Effector memory CD4-positive, alpha-beta T cell (primary cell): Measurements from ENCODE around the gene RAB31.

Source experiments
- DNase-seq, 3 donors: peaks; one replicate each; pipeline ENCODE4 v3.0.0-alpha.2; 2020
- H3K27ac ChIP-seq: 2 replicates; pipeline ENCODE4 v1.7.0; 2013; ENCODE audit warnings: mild to moderate bottlenecking, low read length, moderate library complexity; ENCODE audit not compliant: insufficient read depth, poor library complexity, severe bottlenecking
- H3K27me3 ChIP-seq: replicated peaks from 2 replicates; pipeline ENCODE4 v1.7.0; 2013; ENCODE audit warnings: mild to moderate bottlenecking, low read length; ENCODE audit not compliant: insufficient read depth, control insufficient read depth, poor library complexity, severe bottlenecking
- H3K36me3 ChIP-seq: 2 replicates; pipeline ENCODE4 v1.7.0; 2013; ENCODE audit warnings: mild to moderate bottlenecking, low read length, moderate library complexity; ENCODE audit not compliant: control insufficient read depth, insufficient read depth
- H3K4me1 ChIP-seq: 2 replicates; pipeline ENCODE4 v1.7.0; 2013; ENCODE audit warnings: low read length, mild to moderate bottlenecking; ENCODE audit not compliant: control insufficient read depth, insufficient read depth, poor library complexity, severe bottlenecking
- H3K4me3 ChIP-seq: 2 replicates; pipeline ENCODE4 v1.7.0; 2013; ENCODE audit warnings: low read length, low read depth, mild to moderate bottlenecking; ENCODE audit not compliant: insufficient read depth, poor library complexity, severe bottlenecking
- H3K9me3 ChIP-seq: 2 replicates; pipeline ENCODE4 v1.7.0; 2013; ENCODE audit warnings: mild to moderate bottlenecking, low read length, moderate library complexity; ENCODE audit not compliant: control insufficient read depth

RAB31 gene

DNA sequence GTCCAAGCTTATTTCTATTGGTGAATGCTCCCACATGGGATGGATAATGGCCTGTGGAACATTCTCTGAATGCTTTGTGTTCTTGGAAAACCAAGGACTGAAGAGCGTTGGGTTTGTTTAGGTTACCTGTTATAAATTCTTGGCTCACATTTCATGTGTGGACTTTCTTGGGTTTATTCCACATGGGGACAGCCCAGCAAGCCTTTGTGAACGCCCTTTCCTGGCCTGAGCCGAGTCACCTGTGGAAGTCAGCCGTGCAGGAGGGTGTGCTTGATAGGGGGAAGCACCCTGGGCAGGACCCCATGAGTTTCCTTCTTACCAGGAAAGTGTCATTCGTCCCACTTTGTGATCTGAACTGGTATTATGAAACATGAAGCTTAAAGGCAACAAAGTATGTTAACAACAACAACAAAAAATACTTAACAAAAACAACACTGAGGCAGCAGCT lies 4.1 kb downstream of the RAB31 start:
- Histone ChIP-seq H3K9me3 (no peaks in the 10 kb centered on the region), H3K4me1 (peaks cover 8% of the 10 kb centered on the region), H3K4me3 (no peak overlapping the region), H3K27me3 (peaks cover 15% of the 10 kb centered on the region), H3K36me3 (no peaks in the 10 kb centered on the region), H3K27ac (no peak overlapping the region)
- DNase-seq = no peak

DNA sequence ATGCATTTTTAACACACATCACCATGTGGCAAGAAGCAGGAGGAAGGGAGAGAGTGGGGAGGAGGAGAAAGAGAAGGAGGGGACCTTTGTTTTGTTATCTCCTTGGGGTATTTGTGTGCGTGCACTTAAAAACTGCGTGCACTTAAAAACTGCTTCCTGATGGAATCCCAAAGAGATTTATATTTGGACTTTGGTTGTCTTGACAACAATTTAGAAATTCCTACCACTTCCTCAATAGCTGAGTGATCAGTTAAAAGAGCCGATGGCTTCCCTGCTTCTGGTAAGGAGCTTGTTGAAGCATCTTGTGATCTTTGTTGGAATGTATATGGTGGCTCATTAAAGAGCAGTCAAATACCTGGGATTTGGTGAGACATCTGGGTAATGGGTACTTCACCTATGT lies 4.5 kb downstream of the RAB31 start:
- no peak overlapping the region for H3K4me3 ChIP-seq
- peaks cover 8% of the 10 kb centered on the region for H3K4me1 ChIP-seq
- H3K27ac ChIP-seq = no peak overlapping the region
- no peak for DNase-seq
- peaks cover 19% of the 10 kb centered on the region for H3K27me3 ChIP-seq
- H3K36me3 ChIP-seq = no peaks in the 10 kb centered on the region
- H3K9me3 ChIP-seq = no peaks in the 10 kb centered on the region

DNA sequence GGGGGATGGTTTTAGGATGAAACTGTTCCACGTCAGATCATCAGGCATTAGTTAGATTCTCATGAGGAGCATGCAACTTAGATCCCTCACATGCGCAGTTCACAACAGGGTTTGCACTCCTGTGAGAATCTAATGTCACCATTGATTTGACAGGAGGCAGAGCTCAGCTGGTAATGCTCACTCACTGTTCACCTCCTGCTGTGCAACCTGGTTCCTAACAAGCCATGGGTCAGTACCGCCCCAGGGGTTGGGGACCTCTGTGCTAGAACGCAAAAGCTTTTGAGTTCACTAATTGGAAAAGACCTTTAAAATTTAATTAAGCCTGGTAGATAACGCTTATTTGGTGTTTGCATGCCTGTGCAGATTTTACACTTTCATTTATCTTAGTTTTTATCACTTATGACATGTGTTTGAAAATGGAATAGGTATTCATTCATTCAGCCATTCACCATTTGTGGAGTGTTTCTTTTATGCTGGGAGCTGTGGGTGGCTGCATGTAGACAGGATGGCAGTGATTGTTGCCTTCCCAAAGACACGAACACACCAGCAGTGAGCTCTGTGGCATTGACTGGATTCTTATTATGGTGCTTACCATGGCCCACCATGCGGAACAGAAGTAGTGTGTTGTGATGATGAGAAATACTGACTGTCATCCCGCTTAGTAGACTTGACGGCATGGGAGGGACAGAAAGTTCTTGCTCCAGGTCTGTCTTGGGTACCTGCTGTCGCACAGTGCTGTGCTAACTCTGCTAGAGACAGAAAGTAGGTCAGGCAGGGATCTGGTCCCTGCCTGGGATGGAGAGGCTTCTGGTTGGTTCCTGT lies 6.4 kb downstream of the RAB31 start:
- H3K4me3 ChIP-seq = no peak overlapping the region
- no peaks in the 10 kb centered on the region for H3K4me1 ChIP-seq
- no peak for DNase-seq

DNA sequence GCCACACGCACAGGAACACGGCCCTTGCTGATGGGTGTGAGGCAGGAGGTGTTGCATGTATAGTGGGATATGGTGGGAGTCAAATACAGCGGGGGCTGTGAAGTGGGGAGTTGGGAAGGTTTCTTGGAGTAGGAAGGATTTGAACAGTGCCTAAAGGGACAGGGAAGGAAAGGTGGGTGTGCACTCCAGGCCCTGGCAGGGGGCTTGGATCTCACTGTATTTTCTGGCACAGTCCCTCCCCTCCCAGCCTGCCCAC lies 6.9 kb downstream of the RAB31 start:
- Histone ChIP-seq H3K9me3 (no peaks in the 10 kb centered on the region), H3K36me3 (no peaks in the 10 kb centered on the region), H3K4me1 (no peaks in the 10 kb centered on the region), H3K27me3 (peaks cover 8% of the 10 kb centered on the region), H3K4me3 (no peak overlapping the region), H3K27ac (no peak overlapping the region)
- DNase-seq = no peak

More for the DNA sequence above, 6.4 kb downstream of the RAB31 start:
- Histone ChIP-seq H3K27ac (no peak overlapping the region), H3K9me3 (no peaks in the 10 kb centered on the region), H3K36me3 (no peaks in the 10 kb centered on the region), H3K27me3 (peaks cover 13% of the 10 kb centered on the region)

DNA sequence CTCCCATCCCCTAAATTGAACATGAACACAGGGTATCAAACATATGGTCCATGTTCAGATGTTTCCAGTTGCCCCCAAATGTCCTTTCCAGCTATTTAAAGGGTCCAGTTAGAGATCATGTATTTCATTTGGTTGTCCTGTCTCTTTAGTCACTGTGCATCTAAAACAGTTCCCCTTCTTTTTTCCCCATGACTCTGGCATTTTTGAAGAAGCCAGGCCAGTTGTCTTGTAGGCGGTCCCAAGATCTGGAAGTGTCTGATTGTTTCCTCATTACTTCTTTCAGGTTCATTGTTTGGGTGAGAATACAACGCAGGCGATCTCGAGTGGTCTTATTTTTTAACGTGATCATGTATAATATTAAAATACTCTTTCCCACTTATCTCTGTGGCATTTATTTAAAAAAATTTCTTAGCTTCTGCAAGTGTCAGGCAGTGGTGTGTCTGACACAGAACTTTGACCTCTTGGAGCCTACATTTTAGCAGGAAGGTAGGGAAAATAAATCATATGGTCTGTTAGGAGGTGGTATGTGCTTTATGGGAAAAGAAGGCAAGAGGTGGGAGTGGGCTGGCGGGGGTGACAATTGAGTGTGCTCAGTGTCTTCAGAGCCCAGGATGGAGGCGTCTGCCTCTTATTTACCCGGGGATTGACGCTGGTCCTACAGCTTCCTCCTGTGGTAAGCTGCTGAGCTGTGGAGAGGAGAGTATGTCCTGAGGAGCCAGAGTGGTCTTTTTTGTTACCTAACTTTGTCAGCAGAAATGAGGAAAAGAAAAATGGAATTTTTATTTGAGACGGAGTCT lies 8.1 kb downstream of the RAB31 start:
- Histone ChIP-seq H3K27ac (no peak overlapping the region), H3K4me1 (no peaks in the 10 kb centered on the region), H3K4me3 (no peak overlapping the region), H3K9me3 (no peaks in the 10 kb centered on the region), H3K36me3 (no peaks in the 10 kb centered on the region), H3K27me3 (peaks cover 7% of the 10 kb centered on the region)
- DNase-seq = no peak

DNA sequence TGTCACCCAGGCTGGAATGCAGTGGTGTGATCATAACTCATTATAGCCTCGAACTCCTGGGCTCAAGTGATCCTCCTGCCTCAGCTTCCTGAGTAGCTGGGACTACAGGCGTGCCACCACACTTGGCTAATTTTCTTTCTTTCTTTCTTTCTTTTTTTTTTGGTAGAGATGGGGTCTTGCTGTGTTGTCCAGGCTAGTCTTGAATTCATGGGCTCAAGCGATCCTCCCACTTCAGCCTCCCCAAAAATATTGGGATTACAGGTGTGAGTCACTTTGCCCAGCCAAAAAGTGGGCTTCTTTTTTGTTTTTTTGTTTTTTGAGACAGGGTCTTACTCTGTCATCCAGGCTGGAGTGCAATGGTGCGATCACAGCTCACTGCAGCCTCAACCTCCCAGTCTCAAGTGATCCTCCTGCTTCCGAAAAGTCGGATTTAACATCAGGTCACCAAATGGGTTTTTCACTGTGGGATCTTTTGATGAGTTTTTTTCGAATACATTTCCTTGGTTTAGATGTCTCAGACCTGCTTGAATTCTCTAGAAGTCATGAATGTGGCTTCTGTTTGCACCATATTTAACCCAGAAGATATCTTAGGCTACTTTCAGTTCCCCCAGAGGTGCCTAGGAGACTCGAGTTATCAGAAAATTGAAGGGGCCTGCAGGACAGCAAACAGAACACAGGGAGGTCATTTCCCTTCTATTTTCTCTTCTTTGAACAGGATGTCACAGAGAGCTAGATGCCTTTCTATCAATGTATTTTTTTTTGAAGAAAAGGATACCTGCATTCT lies 8.9 kb downstream of the RAB31 start:
- no peaks in the 10 kb centered on the region for H3K36me3 ChIP-seq

DNA sequence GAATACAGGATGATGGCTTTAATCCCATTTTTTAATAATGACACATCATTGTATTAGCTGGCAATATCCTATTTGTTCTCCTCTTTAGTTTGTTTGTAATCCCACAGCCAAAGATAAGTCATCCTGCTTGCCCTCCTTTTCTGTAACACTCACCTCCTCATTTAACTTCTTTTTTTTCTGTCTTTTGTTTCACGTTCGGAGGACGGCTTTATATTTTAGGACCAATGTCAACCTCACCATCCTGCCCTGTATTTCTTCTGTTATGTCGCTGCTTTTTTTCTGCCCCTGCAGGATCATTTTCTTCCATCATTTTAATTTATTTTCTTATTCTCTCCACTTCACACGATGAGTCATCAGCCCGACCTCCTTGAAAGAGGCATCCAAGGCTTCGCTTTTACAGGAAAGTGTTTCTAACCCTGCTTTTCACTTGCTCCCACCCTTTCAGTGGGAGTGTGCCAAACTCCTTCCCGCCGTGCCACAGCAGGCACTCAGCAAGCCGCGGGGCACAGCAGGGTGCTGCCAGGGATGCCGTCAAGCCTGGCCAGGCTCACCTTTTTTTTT lies 11.4 kb downstream of the RAB31 start:
- Histone ChIP-seq H3K9me3 (no peaks in the 10 kb centered on the region), H3K36me3 (no peaks in the 10 kb centered on the region), H3K27ac (no peak overlapping the region), H3K4me1 (no peaks in the 10 kb centered on the region), H3K4me3 (no peak overlapping the region), H3K27me3 (peaks cover 7% of the 10 kb centered on the region)
- no peak for DNase-seq

More for the DNA sequence above, 8.9 kb downstream of the RAB31 start:
- DNase-seq = no peak
- Histone ChIP-seq H3K27ac (no peak overlapping the region), H3K4me1 (no peaks in the 10 kb centered on the region), H3K9me3 (no peaks in the 10 kb centered on the region), H3K4me3 (no peak overlapping the region), H3K27me3 (peaks cover 7% of the 10 kb centered on the region)

DNA sequence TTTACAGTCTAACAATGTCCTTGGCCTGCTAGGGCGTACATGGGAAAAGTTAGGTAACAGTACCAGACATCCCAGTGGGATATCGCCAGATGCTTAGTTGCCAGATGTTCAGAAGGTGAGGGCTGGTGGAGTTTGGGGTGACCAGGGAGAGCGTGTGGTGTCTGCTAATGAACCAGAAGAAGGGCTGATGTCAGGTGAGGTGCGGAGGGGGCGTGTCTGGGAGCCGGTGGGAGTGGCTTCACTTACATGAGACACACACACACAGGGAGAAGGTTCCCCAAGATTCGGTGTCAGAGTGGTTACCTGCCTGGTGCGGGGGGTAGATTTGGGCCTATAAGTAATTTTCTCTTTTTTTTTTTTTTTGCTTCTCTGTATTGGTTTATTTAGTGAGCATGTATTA lies 12.2 kb downstream of the RAB31 start:
- Histone ChIP-seq H3K4me1 (no peaks in the 10 kb centered on the region), H3K9me3 (no peaks in the 10 kb centered on the region), H3K27me3 (peaks cover 7% of the 10 kb centered on the region), H3K27ac (no peak overlapping the region), H3K36me3 (no peaks in the 10 kb centered on the region), H3K4me3 (no peak overlapping the region)
- DNase-seq = no peak

DNA sequence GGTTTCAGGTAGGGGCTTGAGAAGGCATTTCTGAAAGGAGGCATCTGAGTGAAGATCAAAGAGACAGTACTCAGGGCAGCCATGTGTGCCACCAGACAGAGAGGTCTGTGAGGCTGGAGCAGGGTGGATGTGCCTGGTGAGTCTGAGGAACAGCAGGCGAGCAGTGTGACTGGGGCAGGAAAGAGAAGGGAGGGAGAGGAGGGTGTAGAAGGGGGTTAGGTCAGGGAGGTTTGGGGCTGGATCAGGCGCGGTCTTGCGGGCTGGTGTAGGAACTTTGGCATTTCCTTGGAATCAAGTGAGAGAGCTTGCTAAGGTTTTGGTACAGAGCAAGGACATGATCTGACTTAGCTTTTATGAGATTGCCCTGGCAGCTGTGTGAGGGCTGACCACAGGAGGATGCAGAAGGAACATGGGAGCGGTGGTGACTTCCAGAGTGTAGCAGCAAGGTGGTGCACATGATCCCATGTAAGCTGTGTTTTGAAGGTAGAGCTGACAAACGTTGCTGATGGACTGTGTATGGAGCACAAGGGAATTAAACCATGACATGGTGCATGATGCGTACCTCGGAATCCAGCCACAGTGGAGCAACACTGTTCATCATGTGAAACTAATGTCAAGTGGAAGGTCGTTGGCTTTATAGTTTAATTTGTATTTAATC lies 13.9 kb downstream of the RAB31 start:
- H3K4me3 ChIP-seq = no peak overlapping the region
- no peak overlapping the region for H3K27ac ChIP-seq
- DNase-seq = no peak
- peaks cover 6% of the 10 kb centered on the region for H3K27me3 ChIP-seq
- no peaks in the 10 kb centered on the region for H3K36me3 ChIP-seq
- H3K9me3 ChIP-seq = no peaks in the 10 kb centered on the region
- no peaks in the 10 kb centered on the region for H3K4me1 ChIP-seq
